Raji (cell line): Measurements from ENCODE around the gene H2BK1.

Experiments
- POLR2A ChIP-seq: IDR thresholded peaks from 2 replicates; pipeline ENCODE4 v1.6.1; 2011; ENCODE audit warnings: low read depth, low read length, control low read depth; ENCODE audit not compliant: insufficient read depth

Gene H2BK1

GRCh38 chr7:151201751-151202150, 8.5 kb downstream of the H2BK1 start:
- no peak for TF ChIP-seq POLR2A

GRCh38 chr7:151201344-151201743, 8.9 kb downstream of the H2BK1 start:
- no peak for TF ChIP-seq POLR2A

- TF ChIP-seq POLR2A, result no peak
Measured at GRCh38 chr7:151198945-151199848, 11.1 kb downstream of the H2BK1 start.

GRCh38 chr7:151197932-151198331, 12.4 kb downstream of the H2BK1 start:
- no peak for TF ChIP-seq POLR2A

- no peak for TF ChIP-seq POLR2A
Measured at GRCh38 chr7:151195616-151196450, 14.5 kb downstream of the H2BK1 start.

- no peak for TF ChIP-seq POLR2A
Measured at GRCh38 chr7:151194188-151194587, 16.1 kb downstream of the H2BK1 start.

- no peak for TF ChIP-seq POLR2A
Measured at GRCh38 chr7:151193203-151193978, 16.9 kb downstream of the H2BK1 start.

- no peak for TF ChIP-seq POLR2A
Measured at GRCh38 chr7:151192002-151192539, 18.2 kb downstream of the H2BK1 start.

GRCh38 chr7:151191544-151191943, 18.7 kb downstream of the H2BK1 start:
- no peak for TF ChIP-seq POLR2A

GRCh38 chr7:151189038-151189437, 21.2 kb downstream of the H2BK1 start:
- no peak for TF ChIP-seq POLR2A

GRCh38 chr7:151188252-151188542, 22.1 kb downstream of the H2BK1 start:
- TF ChIP-seq POLR2A, result no peak

- no peak for TF ChIP-seq POLR2A
Measured at GRCh38 chr7:151187409-151188251, 22.7 kb downstream of the H2BK1 start.

GRCh38 chr7:151186640-151187408, 23.5 kb downstream of the H2BK1 start, which contains the start of gene ASB10:
Gene ASB10, minus strand, starts transcription at chr7:151187250. Its CDS starts 120 bp downstream, at chr7:151187130.
- TF ChIP-seq POLR2A, result no peak
